HG03159 (cell line): ENCODE results near the gene UQCRHL.
"Not testable (repeated sequence)": the region's sequence is repeated elsewhere in the genome, so short reads cannot be mapped to it uniquely, and the experiment has no call there.

Experiments used
- ATAC-seq: cut with Tn5 transposase; IDR thresholded peaks from one replicate; pipeline ENCODE4 v1.9.1; 2021; ENCODE audit warnings: mild to moderate bottlenecking, moderate library complexity; ENCODE audit not compliant: unreplicated experiment

Gene UQCRHL

DNA sequence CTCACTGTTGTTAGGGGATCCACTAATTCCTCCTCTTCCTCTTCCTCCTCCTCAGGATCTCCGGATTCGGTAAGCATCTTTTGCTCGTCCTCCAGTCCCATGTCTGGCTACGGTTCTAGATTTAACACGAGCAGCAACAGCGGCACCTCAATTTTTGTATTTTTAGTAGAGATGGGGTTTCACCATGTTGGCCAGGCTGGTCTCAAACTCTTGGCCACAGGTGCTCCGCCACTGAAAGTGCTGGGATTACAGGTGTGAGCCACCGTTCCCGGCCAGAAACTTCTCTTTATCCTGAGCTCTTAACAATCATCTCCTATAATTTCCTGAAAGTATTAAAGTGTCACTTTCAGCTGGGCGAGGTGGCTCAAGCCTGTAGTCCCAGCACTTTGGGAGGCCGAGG is at the start of gene UQCRHL:
UQCRHL (minus strand) TSS at position 101 of the 400 bp plus-strand sequence; CDS start at position 101, 0 bp downstream.
- not testable (repeated sequence) for ATAC-seq

DNA sequence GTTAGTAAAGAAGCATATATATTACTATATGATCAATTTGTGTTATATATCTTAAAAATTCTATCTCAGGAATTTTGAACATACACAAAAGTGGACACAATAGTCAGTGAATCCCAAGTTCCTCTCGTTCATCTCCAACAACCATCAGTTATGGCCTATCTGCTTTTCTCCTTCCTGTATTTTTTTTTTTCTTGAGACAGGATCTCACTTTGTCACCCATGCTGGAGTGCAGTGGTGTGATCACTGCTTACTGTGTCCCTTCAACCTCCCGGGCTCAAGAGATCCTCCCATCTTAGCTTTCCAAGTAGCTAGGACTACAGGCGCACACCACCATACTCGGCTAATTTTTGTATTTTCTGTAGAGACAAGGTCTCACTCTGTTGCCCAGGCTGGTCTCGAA is 49.4 kb upstream of the UQCRHL start:
- ATAC-seq, result no peak

DNA sequence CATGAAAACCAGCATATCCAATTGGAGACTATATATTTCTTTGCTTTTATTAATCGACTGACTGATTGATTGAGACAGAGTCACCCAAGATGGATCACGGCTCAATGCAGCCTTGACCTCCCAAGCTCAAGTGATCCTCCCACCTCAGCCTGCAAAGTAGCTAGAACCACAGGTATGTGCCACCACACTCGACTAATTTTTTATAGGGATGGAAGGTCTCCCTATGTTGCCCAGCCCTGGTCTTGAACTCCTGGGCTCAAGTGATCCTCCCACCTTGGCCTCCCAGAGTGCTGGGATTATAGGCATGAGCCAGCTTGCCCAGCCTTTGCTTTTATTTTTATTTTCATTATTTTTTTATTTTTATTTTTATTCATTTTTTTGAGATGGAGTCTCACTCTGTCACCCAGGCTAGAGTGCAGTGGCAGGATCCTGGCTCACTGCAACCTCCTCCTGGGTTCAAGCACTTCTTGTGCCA is 45.4 kb upstream of the UQCRHL start:
- no peak for ATAC-seq

DNA sequence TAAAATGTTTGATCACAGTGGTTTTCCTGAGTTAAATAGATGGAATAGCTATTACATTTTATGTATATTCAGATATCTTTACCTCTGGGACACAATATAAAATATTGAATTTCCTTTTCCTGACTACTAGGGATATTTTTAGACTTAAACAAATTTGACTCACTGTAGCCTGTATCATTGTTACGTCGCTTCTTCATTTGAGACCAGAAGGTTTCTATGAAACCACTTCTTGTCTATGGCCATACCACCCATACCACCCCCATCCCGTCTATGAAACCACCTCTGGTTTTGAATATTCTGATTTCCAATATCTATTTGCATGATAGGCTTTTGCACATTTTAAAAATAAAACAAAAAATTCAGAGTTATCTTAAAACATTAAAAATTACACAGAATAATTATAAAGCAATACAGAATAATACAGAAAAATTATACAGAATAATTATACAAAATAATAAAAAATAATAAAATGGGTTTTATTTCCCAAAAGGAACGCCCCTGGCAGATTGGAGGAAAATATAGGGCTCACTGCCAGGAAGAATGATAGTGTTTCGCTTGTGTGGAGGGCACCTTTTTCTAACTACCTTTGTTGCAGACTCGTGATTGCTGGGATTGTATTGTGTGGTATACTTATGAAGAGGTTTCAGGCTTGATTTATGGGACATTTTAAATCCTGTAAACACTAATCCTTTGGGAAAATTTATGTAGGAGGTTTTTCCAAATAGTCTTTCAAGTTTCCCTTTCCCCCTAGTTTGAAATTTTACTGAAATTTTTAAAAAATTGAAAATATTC is 44.8 kb upstream of the UQCRHL start:
- no peak for ATAC-seq

DNA sequence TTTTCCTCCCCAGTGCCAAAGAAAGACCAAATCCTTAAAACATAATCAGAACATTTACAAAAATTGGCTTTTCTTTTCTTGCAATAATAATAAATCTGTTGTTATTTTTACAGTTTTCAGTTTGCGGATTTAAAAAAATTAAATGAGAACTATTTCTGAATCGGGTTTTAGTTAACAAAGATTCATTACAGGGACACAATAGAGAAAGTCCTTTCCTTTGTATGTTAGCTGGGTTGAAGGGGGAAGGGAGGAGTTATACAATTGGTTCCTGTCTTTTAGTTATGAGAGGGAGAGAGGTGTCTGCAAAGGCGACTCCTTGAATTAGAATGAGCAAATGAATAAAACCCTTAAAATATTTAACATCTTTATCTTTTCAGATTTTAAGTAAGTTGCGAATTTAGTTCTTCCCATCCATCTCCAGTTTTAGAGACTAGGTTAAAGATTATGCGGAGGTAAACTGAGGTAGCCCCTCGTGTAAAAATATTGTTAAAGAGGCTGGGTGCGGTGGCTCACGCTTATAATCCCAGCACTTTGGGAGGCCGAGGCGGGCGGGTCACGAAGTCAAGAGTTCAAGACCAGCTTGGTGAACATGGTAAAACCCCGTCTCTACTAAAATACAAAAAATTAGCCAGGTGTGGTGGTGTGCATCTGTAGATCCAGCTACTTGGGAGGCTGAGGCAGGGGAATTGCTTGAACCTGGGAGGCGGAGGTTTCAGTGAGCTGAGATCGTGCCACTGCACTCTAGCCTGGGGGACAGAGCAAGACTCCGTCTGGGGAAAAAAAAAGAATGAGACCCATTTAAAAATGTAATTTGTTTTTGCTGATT is 44.0 kb upstream of the UQCRHL start:
- ATAC-seq, result no peak

DNA sequence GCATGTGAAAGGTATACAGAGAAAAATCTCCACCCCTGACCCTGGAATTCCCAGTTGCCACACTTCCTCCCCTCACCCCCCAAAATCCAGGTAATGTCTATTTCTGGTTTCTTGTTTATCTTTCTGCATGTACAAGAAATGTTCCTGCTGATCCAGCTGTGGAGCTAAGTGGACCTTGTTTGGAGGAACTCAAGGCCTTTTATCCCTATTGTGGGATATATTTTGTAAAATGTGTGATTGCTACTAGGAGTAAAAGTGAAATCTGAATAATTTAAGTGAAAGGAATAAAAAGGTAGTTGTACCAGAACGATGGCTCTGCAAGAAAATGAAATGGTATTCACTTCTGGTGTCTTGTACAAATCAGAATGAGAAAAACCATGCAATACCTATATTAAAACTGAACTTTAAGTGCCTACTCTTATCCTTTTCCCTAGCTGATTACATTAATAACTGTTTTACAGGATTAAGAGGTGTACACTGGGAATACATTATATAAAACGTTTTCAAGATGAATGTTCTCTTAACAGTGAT is 43.1 kb upstream of the UQCRHL start:
- no peak for ATAC-seq

DNA sequence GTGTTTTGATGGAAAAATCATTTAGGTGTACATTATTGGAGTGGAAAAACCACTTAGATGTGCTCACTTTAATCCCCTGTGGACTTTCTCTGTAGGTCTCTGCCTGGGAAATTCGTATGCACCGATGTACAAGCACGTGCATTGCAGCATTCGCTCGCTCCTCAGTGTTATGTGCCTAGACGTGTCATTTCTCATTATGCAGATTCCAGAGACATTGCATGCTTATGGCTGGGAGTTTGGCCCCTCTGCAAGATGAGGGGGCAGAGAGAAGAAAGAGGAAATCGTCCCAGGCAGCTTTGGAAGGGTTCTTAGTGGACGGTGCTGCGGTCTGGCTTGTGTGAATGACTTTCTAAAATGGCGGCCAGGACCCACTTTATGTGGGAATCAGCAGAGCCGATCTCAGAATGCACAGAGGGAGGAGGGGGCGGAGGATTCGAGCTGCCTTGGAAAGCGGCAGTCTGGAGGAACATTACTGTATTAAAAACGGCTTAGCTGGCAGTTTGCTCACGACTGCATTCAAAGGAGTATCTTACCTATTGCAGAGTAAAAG is 42.4 kb upstream of the UQCRHL start:
- ATAC-seq, result no peak

DNA sequence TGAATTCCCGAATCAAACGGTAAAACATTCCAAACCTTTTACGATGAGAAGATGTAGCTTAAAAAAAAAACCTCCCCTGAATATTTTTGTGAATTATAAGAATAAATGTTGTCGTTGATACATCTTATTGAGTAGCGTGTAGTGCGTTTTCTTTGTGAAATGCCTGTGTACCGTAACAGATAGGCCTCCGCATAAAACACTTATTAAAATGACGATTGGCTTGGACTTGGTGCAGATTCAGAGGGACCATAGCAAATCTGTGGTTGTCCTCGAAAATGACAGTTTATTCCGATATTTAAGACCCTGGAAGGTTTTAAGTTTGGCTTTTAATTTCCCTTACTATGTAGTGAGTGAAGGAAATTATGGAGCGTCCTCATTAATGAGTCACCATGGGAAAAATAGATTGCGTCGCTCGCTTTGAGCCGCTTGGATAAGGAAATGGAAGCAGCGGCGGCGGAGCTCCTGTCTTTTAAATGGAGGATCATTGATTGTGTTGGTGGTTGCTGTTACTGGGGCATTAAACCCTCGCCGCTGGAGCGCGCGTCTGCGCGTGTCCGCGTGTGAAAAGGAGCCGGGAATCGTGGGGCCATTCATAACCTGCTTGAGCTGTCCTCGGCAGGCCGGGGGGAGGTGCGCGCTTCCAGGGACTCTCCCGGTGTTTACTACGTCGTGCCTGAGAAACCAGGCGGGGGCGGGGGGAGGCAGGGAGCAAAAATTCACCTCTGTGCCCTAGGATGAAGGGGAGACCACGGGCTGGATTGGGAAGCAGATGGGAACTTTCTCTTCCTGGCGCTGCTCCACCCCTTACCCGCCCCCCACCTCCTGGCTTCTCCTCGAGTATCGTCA is 41.7 kb upstream of the UQCRHL start:
- no peak for ATAC-seq

DNA sequence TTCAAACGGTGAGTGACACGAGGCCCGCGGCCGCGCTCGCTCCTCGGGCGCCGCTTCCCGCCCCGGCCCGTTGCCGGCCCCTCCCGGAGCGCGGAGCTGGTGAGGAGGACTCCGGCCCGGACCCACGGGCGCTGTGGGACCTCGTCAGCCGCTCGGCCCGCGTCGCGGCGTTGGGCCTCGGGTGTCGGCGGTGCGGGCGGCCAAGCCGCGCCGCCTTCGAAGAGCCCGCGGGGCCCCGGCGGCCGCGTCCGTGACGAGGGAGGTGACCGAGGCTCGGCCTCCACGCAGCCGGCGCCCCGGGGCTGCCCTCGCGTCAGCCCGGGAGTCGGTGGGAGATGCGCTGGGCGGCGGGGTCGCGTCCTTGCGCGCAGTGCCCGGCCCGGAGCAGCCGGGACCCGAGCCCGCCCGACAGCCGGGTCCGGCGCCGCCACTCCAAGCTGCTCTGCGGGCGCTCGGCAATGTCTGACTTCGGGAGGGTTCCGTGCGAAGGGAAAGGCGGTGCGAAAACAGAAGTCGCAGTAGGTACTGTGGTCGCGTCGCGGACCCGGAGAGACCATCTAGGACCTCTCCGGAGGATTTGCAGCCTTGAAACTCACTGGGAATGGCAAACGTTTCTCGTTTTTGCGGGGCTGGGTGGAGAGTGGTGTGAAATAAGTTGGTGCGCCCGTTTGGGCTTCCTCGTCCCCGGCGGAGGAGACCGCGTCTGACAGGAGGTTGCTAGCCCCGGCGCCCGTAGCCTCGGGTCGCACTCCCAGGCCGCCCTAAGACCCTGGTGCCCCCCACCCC is 40.9 kb upstream of the UQCRHL start:
- peak; percentile 12 for ATAC-seq

DNA sequence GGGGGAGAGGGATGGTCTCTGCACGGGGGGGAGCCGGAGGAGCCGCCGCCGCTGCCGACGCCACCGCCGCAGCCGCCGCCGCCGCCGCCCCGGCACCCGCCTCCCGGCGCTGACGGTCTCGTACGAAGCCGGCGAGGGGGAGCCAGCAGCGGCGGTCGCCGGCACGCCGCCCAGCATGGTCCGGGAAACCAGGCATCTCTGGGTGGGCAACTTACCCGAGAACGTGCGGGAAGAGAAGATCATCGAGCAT is 40.4 kb upstream of the UQCRHL start:
- ATAC-seq, result no peak

DNA sequence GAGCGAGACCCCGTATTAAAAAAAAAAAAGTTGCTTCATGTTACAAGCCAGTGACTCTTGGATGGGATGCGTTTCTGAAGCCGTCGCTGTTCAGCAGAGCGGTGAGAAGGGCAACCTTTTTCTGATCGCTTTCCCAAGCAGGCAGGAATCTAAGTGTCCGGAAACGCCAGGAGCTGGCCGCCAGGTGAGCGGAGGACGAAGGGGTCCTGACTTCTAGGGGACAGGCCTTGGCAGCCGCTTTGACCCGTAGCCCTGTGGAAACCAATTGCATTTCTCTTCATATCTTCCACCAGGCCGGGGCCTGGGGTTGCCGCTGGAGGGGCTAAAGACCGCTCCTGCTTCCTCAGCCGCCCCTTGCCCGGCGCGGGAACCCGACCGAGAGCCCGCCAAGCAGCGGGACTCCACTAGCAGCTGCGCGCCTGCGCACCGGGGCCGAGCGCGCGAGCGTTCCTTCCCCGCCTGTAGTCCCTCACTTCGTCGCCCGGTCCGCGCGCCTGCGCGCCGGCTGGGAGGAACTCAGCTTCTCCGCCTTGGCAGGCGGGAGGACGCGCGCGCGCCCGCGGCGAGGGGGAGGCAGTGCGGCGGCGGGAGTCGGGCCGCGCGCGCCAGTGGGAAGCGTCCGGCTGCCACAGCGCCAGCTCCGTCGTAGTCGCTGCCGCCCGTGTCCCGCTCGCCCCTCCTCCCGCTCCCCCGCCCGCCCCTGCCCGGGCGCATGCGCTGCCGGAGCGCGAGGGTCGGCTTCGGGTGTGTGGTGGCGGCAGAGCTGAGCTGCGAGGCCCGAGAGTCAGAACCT is 39.8 kb upstream of the UQCRHL start, which contains the start of gene SPEN:
SPEN (plus strand) TSS at position 608 of the 793 bp plus-strand sequence. CDS start 361 bp downstream, outside the sequence.
- ATAC-seq, result peak; percentile 55

DNA sequence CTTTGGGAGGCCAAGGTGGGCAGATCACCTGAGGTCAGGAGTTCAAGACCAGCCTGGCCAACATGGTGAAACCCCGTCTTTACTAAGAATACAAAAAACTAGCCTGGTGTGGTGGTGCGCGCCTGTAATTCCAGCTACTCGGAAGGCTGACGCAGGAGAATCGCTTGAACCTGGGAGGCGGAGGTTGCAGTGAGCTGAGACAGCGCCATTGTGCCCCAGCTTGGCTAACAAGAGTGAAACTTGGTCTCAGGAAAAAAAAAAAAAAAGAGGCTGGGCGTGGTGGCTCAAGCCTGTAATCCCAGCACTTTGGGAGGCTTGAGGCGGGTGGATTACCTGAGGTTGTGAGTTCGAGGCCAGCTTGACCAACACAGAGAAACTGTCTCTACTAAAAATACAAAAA is 38.6 kb upstream of the UQCRHL start:
- not testable (repeated sequence) for ATAC-seq

DNA sequence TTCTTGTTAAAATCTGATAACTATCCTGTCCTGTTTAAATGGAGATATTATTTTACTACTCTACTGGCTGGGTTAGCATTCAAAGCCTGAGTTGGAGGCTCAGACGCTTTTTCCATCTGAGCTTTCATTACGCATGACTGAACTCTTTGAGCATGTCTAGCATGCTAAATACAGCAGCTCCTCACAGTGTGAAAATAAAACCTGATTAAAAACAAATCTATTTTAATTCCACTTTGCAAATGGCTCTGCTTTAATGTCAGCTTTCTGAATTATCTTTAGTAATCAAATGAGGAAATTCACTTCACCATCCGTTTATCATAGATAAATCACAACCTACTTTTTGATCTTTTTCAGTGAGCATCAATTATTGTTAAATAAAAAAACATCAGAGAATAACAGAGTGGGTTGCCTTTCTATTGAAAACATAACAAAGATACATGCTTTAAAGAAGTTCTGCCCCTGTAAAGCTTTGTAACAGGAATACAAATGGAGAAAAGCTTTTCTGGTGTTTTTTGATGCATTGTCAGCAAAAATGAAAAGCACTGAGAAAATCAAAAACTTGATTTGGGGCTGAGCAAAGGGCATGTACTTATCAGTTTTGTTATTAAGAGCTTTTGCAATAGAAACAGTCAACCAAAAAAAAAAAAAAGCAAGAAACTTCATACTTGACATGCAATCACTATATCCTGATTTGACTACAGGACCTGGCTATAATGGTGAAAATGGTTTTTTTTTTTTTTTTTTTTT is 36.5 kb upstream of the UQCRHL start:
- ATAC-seq, result no peak

DNA sequence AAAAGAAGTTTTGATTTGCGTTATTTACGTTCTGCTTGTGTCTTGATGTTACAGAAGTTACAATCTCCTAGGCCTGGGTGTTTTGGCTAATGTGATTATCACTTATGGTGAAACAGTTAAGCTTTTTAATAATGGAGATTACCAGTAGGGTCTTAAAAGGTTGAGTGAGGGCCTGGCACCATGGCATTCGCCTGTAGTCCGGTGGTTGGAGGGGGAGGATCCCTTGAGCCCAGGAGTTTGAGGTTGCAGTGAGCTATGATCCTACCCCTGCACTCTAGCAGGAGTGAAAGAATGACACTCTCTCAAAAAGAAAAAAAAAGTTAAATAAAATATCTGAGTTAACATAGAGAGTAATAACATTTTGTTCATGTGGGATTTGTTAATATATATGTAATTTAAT is 31.3 kb upstream of the UQCRHL start:
- no peak for ATAC-seq

DNA sequence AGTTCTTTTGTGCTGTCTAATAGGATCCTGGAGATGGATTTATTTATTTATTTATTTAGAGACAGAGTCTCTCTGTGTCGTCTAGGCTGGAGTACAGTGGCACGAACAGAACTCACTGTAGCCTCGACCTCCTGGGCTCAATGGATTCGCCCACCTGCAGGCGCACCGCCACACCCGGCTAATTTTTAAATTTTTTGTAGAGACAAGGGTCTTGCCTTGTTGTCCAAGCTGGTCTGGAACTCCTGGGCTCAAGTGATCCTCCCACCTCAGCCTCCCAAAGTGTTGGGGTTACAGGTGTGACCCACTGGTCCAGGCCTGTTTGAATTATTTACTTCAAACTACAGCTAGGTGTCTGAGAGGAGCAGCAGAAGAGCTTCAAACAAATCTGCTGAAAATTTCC is 30.5 kb upstream of the UQCRHL start:
- no peak for ATAC-seq

DNA sequence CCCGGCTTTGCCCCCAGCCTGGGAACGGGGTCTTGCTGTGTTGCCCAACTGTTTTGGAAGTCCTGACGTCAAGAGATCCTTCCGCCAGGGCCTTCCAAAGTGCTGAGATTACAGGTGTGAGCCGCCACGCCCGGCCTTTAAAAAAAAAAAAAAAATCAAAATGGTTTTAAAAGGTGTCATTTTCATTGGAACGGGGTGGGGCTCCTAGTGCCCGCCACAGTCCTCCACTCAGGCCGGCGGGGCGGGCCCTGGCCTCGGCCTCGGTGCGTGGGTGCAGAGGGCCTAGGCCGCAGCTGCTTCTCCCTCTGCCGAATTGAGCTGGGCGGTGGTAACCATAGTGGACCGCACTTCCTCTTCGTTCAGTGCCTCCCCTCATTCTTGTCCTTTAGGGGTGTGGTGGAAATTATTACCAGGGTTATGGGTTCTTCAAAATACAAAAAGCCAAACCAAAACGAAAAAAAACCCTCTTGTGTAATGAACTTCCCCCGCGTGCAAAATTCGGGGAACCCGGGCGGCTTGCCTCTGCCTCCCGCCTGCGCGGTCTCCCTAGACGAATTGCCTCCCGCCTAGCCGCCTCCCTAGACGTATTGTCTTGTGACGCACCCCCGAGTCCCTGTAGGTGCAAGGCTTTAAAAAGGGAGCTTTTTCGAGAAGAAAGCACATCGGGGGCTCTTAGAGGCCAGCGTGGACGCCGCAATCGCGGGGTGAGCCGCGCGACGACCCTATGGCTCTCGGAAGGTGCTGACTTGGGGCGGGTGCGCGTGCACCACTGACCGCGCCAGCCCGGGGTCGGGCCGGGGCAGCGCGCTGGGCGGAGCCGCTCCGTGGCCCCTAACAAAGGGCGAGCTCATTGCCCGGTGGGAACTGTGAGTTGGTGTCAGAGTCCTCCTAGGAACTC is 29.6 kb upstream of the UQCRHL start:
- no peak for ATAC-seq

DNA sequence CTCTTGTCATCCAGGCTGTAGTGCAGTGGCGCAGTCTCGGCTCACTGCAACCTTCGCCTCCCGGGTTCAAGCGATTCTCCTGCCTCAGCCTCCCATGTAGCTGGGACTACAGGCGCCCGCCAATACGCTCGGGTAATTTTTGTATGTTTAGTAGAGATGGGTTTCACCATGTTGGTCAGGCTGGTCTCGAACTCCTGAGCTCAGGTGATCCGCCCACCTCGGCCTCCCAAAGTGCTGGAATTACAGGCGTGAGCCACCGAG is 29.0 kb upstream of the UQCRHL start:
- ATAC-seq, result not testable (repeated sequence)
